EH (cell line): ENCODE measurements around the gene MGP.

ENCODE experiments used
- DNase-seq: peaks from one replicate; pipeline ENCODE4 v3.0.0-alpha.2; 2015; ENCODE audit warnings: low read depth

MGP gene

GRCh38 chr12:14902465-14902864 lies 16.8 kb upstream of the MGP start:
- peak; percentile 37 for DNase-seq

DNA sequence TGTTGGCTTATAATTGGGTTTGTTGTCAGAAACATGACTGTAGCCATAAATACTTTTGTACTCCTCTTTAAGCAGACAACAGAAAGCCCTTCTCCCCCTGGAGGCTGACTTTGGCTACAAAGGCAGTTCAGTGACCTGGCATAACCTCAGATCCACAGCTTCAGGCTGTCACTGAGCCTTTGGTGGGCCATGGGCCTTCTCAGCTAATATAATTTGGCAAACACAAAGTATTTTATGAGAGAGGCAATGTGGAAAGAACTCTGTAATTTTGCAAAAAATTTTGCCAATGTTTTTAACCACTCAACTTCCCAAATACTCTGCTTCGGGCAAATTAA lies 15.5 kb upstream of the MGP start:
- no peak for DNase-seq

DNA sequence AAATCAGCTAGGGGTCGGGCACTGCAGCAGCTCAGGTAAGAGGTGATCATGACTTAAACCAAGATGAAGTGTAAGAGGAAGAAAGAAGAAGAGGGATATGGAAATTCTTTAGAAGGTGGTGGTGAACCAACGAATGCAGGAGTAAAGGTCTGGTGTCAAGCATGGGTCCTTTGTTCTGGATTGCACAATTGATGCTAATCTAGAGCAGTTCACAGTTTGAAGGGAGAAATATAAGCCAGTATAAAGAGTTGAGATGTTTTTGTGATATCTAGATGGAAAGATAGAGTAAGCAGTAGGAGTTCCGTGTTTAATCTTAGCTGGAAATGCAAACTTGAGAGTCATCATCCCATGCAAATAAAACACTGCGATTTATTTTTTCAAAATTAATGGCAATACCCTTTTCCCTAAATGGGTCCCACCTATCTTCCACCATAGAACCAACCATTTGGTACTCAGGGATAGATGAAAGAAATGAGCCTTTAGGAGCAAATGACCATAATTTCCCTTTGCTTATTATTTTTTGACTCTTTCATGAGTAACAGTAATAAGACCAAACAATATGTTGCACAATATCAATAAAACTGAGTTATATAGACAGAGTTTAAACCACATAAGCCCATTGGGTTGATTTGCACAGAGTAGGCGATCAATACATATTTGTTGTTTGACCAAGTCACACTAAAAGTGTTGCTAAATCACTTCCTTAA lies 15.0 kb upstream of the MGP start:
- DNase-seq: no peak

DNA sequence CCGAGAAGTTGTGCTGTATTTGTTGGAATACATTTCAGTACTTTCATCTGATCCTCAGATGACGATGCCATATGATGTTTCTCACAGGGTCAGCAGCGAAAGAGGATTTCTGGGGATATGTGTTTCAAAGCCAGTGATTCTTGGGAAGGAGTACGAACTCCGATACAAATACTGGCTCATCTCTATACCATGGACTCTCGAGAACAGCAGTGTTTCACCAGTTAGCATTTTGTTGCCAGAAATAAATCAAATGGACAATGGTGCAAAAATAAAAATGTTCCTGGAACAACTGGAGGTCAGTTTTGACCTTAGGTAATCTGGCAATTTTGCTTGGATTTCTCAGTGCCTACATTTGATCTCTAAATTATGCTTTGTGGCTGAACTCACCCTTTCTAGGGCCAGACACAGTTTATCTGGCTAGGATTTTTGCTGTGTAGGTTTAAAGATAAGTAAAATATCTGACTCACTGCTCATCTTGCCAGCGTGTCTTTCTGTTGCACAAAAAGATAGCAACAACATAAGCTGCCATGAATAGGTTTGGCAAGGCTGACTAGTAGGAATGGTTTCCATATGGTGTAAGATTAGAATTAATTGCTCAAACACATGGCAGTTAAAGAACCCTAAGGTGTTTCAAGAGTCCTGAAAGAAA lies 11.0 kb upstream of the MGP start:
- DNase-seq: peak; percentile 63

DNA sequence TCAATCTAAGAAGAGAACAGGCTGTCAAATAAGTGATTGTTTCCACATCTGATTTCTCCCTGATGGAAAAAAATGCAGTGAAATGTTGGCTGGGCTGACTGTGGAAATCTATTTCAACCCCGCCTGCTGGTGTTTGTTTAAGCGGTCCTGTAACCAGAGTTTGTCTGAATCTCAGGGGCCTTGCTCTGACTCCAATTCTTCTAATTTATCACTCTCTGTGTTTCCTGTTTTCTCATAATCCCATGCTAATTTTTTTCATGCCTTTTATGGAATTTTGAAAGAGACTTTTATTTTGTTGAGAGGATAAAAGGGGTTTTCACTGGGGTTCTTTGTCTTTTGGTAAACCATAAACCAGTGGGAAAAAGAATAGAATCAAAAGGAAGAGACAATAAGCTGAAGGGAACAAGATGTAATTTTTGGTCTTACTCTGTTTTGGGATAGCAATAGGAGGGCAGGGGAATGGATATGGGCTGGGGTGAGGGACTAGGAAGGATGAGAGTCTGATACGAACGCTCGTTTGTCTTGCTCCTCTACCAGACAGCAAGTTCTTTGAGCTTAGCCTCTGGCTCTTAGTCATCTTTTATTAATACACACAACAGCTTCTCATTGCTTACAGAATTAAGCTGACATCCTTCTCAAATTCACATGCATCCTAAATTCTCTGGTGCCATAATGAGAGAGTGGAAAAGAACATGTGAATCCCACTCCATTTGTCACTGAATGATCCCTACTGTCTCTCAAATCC lies 8.0 kb upstream of the MGP start:
- no peak for DNase-seq

- peak; percentile 42 for DNase-seq
Measured at GRCh38 chr12:14892726-14893505, 7.3 kb upstream of the MGP start.

DNA sequence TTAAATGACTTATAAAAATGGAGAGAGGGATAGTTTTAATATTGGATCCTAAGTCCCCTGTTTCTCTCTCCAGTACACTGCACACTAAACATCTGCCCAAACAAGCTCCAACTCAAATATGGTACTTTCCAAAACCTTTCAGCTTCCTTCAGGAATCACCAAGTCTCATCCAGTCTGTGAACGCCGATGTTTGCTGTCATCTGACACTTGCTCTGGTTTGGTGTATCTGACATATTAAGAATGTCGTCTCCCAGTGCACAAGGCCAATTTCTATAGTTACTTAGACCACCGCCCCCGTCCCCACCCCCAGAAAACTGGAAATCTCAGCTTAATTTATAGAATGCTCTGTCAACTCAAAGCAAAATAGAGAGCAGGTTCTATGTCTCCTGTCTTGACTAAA lies 5.0 kb upstream of the MGP start:
- DNase-seq: no peak

- no peak for DNase-seq
Measured at GRCh38 chr12:14886271-14886670, 617 bp upstream of the MGP start.

GRCh38 chr12:14884458-14884878 lies 1.2 kb downstream of the MGP start:
- peak; percentile 81 for DNase-seq

DNA sequence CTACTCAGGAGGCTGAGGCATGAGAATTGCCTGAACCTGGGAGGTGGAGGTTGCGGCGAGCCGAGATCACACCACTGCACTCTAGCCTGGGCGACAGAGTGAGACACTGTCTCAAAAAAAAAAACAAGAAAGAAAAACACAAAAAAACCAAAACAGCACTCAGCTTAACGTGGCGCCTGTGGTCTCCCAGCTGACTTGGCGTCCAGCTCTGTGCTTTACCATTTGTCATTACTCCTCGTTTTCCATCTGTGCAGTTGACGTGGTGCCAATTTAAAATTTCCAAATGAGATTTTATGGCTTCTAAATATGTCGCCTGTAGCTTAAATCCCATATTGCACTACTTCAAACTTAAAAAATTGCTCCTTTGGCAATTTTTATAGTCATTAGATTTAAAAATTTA lies 2.0 kb downstream of the MGP start:
- no peak for DNase-seq

- no peak for DNase-seq
Measured at GRCh38 chr12:14880890-14881453, 4.7 kb downstream of the MGP start.

- DNase-seq: no peak
Measured at GRCh38 chr12:14879222-14879933, 6.3 kb downstream of the MGP start.

DNA sequence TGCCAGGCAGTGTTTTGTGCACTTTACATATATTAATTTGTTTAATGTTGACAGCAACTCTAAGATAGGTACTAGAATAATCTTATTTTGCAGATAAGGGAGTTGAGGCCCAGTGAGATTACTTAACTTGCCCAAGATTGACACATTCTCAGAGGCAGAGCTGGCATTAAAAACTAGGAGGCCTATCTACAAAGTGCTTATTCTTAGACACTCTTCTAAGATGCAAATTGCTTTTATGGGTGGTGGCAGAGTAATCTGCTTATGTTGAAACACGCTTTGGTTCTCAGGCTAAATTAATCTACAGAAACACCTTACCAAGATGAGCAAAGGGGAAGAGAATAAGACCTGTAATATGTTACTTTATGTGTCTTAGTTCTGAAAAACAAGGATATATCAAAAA lies 7.2 kb downstream of the MGP start:
- no peak for DNase-seq

DNA sequence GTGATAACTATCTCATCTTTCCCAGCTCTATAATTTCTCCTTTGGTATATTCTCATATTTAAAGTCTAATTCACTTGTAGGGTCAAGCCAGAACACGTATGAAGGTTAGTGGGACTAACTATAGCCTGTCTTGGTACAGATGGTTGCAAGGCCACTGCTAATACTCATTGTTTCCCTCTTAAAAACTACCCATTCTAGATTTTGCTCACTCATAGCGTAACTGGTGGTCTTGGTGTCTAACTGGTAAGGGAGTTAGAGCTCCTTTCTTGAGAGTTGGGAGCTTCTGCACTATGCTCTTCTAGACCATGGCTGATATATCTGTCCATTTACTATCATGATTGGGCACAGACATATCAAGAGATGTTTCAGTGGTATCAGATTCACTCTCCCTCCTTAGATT lies 8.8 kb downstream of the MGP start:
- DNase-seq: no peak

GRCh38 chr12:14874882-14875281 lies 10.8 kb downstream of the MGP start:
- no peak for DNase-seq

GRCh38 chr12:14873440-14874185 lies 12.0 kb downstream of the MGP start:
- DNase-seq: no peak

DNA sequence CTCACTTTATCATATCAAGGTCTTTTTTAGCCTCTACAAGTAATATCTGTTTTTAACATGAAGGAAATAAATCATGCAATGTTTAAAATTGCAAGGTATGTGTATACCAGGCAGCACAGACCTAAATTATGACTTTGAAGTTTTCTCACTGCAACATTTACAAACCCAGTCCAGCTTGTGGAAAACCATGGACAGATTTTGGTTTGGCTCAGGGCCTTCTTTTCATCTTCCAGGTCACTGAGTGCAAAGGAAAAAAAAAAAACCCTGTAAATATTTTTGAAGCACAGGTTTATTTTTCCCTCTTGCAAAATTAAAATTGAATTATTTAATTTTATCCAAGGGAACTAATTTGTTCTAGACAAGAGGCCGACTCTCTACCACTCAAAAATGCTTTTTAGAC lies 13.8 kb downstream of the MGP start:
- DNase-seq: no peak

DNA sequence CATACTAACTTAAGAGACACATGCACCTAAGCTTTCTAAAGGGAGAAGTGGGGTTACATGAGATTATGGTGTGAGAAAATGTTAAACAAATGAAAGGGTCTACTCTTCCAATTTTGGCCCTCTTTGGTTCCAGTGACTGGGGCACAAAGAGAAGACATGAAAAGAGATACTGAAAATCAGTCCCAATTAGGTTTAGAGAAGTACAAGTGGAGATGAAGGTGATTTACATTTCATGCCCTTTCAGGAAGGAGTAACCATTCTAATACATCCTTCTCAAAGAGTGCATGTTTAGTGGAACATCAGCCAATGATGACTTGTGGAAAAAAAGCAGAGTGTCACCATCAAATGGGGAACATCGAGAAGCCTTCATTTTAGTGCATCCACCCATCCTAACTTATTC lies 14.4 kb downstream of the MGP start:
- no peak for DNase-seq

- DNase-seq: peak; percentile 46
Measured at GRCh38 chr12:14868916-14869506, 16.6 kb downstream of the MGP start.

DNA sequence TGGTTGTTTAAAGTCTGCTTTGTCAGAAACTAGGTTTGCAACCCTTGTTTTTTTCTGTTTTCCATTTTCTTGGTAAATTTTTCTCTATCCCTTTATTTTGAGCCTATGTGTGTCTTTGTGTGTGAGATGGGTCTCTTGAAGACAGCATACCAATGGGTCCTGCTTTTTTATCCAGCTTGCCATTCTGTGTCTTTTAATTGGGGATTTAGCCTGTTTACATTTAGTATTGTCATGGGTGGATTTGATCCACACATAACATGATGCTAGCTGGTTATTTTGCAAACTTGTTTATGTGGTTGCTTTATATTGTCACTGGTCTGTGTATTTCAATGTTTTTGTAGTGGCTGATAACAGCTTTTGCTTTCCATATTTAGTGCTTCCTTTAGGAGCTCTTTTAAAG lies 25.2 kb downstream of the MGP start:
- no peak for DNase-seq

GRCh38 chr12:14858513-14858912 lies 27.1 kb downstream of the MGP start:
- DNase-seq: no peak
